ENCODE data around the gene PLAC9. TPM values are rescaled to one million over a fixed set of nuclear protein-coding genes. Genes with fewer than 3 reads are reported as not detected.

The PLAC9 gene
- total RNA-seq, 1 donor from 2014 or later, result not detected

GRCh38 chr10:80164596-80164995 is 32.1 kb downstream of the PLAC9 start:
- ChIA-PET CTCF (interaction anchor here (1.6 kb wide), 1 partner anchor 39 kb away, joined by 3 read pairs; no protein-coding TSS in a partner anchor), POLR2A (interaction anchor here (1.1 kb wide), 1 partner anchor 14 kb away, joined by 3 read pairs; no protein-coding TSS in a partner anchor)
- intact Hi-C loops (cut with micrococcal nuclease), result no loop called here
- Mint-ChIP-seq H3K27ac (no peak overlapping the region), H3K36me3 (ENCODE audit: low read depth) (peaks cover 90% of the 10 kb centered on the region), H3K9me3 (no peaks in the 10 kb centered on the region), H3K4me3 (no peak overlapping the region), H3K4me1 (peaks cover 9% of the 10 kb centered on the region), H3K27me3 (no peaks in the 10 kb centered on the region)
- DNase-seq, result no peak
- no peak for ATAC-seq (ENCODE audit: low read depth)
- TF ChIP-seq, protein P1, sequence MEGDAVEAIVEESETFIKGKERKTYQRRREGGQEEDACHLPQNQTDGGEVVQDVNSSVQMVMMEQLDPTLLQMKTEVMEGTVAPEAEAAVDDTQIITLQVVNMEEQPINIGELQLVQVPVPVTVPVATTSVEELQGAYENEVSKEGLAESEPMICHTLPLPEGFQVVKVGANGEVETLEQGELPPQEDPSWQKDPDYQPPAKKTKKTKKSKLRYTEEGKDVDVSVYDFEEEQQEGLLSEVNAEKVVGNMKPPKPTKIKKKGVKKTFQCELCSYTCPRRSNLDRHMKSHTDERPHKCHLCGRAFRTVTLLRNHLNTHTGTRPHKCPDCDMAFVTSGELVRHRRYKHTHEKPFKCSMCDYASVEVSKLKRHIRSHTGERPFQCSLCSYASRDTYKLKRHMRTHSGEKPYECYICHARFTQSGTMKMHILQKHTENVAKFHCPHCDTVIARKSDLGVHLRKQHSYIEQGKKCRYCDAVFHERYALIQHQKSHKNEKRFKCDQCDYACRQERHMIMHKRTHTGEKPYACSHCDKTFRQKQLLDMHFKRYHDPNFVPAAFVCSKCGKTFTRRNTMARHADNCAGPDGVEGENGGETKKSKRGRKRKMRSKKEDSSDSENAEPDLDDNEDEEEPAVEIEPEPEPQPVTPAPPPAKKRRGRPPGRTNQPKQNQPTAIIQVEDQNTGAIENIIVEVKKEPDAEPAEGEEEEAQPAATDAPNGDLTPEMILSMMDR (IDR thresholded peaks at IDR 0.05), result no peak

DNA sequence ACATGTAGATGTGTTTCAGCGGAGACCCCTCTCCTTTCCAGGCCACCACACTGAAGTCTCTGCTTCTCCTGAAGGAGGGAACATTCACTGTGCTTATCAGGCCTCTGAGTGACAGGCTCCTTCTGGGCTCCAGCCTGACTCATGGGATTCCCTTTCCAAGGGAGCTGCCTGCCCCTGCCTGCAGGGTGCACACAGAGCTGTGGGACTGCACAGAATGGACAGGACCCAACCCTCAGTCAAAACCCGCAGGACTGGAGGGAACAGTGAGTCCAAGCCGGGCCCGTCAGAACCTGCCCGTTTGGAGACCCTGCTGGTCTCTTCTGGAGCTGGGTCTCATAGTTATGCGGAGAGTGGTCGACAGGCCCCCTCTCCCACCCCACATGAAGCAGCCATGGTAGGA is 32.6 kb downstream of the PLAC9 start:
- Mint-ChIP-seq H3K27me3 (no peaks in the 10 kb centered on the region), H3K36me3 (ENCODE audit: low read depth) (peaks cover 91% of the 10 kb centered on the region), H3K4me3 (no peak overlapping the region), H3K4me1 (peaks cover 9% of the 10 kb centered on the region), H3K9me3 (no peaks in the 10 kb centered on the region), H3K27ac (peak overlapping the region; percentile 57)
- TF ChIP-seq, protein P1 (IDR thresholded peaks at IDR 0.05), result no peak
- intact Hi-C loops (cut with micrococcal nuclease), result no loop called here
- ATAC-seq (ENCODE audit: low read depth) (no peak), DNase-seq (no peak)
- CTCF ChIA-PET, result interaction anchor here (1.6 kb wide), 1 partner anchor 38 kb away, joined by 3 read pairs; no protein-coding TSS in a partner anchor
- POLR2A ChIA-PET, result interaction anchor here (1.1 kb wide), 2 partner anchors 14 to 23 kb away, joined by 3 to 4 read pairs; no protein-coding TSS in a partner anchor

DNA sequence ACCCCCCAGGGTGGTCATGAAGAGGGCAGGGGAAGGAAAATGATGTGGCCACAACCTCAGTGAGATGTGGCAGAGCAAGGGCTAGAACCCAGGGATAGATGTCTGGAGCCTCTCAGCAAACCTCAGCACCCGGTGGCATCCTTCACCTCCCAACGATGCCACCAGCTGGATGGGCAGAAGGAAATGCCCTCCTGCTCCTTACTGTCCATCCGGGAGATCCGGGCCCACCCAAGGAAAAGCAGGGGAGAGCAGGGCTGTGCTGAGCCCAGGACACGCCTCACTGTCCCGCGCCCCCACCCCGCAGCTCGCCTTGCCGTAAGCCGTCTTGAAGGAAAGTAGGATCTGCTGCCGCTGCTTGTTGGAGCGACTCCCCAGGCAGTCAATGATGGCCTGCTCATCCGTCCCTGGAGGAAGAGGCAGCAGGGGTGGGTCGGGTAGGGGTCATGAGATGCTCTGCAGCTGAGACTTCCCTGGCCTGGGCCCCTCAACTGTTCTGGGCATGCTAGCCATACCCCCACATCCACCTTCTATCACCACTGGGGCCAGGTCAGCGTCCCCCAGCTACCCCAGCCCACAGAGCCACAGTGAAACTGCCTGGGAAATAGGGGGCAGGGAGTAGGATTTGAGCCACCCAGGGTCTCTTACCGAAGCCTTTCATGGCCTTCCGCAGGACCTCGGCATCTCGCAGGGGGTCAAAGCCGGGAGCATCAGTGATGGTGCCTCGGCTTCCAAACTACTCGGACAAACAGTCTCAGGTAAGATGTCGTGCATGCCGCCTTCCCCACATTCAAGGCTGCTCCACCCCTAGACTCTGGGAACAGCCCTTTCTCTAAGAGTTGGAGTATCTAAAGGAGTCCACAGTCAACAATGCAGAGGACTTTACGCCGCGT is 34.3 kb downstream of the PLAC9 start:
- Mint-ChIP-seq H3K27ac (no peak overlapping the region), H3K36me3 (ENCODE audit: low read depth) (peaks cover 89% of the 10 kb centered on the region), H3K4me1 (peaks cover 9% of the 10 kb centered on the region), H3K27me3 (no peaks in the 10 kb centered on the region), H3K9me3 (no peaks in the 10 kb centered on the region), H3K4me3 (no peak overlapping the region)
- ChIA-PET CTCF (interaction anchor here (2.5 to 3.3 kb wide), 2 partner anchors 23 to 55 kb away, joined by 9 to 13 read pairs; no protein-coding TSS in a partner anchor), POLR2A (no interaction called here)
- intact Hi-C loops (cut with micrococcal nuclease), result no loop called here
- no peak for DNase-seq
- TF ChIP-seq, protein P1 (IDR thresholded peaks at IDR 0.05), result no peak
- no peak for ATAC-seq (ENCODE audit: low read depth)

DNA sequence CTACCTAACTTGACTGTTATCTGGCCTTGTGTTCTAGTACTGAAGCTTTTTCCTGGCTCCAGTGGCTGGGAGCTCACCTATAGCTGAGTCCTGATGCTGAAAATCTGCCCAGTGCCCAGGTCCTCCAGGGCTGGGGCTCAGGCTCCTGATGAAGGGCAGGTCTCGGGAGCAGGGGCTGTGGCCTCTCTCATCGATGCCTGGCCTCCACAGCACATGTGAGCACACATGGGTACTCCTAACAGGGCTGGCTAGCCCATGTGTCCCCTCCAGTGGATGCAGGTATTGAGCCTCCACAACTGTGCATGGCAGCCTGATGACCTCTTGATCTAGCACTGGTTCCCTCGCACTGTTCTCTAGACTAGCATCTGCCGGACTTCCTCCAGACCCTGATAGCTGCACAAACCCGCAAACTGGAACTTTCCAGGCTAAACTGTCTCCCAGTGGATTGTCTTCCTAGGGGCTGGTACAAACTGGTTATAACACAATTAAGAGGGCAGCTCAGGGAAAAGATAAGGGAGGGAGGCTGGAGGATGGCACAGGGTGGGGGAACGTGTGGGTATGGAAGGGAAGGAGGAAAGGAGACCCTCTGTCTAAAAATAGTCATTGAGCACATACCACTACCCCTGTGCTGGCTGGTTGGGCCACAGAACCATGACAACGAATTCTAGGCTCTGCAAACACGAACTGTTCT is 35.1 kb downstream of the PLAC9 start:
- Mint-ChIP-seq H3K27me3 (no peaks in the 10 kb centered on the region), H3K27ac (no peak overlapping the region), H3K4me3 (no peak overlapping the region), H3K36me3 (ENCODE audit: low read depth) (peaks cover 87% of the 10 kb centered on the region), H3K4me1 (peaks cover 9% of the 10 kb centered on the region), H3K9me3 (no peaks in the 10 kb centered on the region)
- no peak for DNase-seq
- TF ChIP-seq, protein P1 (IDR thresholded peaks at IDR 0.05), result no peak
- intact Hi-C loops (cut with micrococcal nuclease), result loop anchor here (2.0 kb wide), 2 partner anchors 19 to 37 kb away; partner anchors contain the start of gene ANXA11
- POLR2A ChIA-PET, result no interaction called here
- ATAC-seq (ENCODE audit: low read depth), result no peak
- CTCF ChIA-PET, result interaction anchor here (2.5 to 3.3 kb wide), 2 partner anchors 24 to 54 kb away, joined by 9 to 13 read pairs; no protein-coding TSS in a partner anchor

Data from activated B cell treated with CpG ODN at 0.5 μM for 24 hours (primary cell).